Activated CD4-positive, alpha-beta T cell treated with anti-CD3 and anti-CD28 coated beads, Interleukin-2, amount 50 U/mL, for 16 hours (primary cell): ENCODE results near the gene MDGA2.
"Not testable (repeated sequence)": the region's sequence is repeated elsewhere in the genome, so short reads cannot be mapped to it uniquely, and the experiment has no call there.

Experiments used
- DNase-seq: peaks from one replicate; pipeline ENCODE4 v3.0.0-alpha.2; 2020

Gene MDGA2

GRCh38 chr14:47060050-47060449 lies 615.4 kb downstream of the MDGA2 start:
- DNase-seq = no peak

- no peak for DNase-seq
Measured at GRCh38 chr14:47057364-47057763, 618.0 kb downstream of the MDGA2 start.

- DNase-seq = no peak
Measured at GRCh38 chr14:47044841-47045240, 630.6 kb downstream of the MDGA2 start.

- no peak for DNase-seq
Measured at GRCh38 chr14:47040550-47040949, 634.9 kb downstream of the MDGA2 start.

- DNase-seq = no peak
Measured at GRCh38 chr14:47039336-47039735, 636.1 kb downstream of the MDGA2 start.

- DNase-seq = no peak
Measured at GRCh38 chr14:47022721-47023120, 652.7 kb downstream of the MDGA2 start.

- no peak for DNase-seq
Measured at GRCh38 chr14:47020500-47020899, 654.9 kb downstream of the MDGA2 start.

GRCh38 chr14:47012533-47013280 lies 662.7 kb downstream of the MDGA2 start:
- no peak for DNase-seq

- no peak for DNase-seq
Measured at GRCh38 chr14:47009615-47010014, 665.8 kb downstream of the MDGA2 start.

- no peak for DNase-seq
Measured at GRCh38 chr14:47008732-47009131, 666.7 kb downstream of the MDGA2 start.

GRCh38 chr14:46999661-47000060 lies 675.7 kb downstream of the MDGA2 start:
- no peak for DNase-seq

- no peak for DNase-seq
Measured at GRCh38 chr14:46989566-46989965, 685.8 kb downstream of the MDGA2 start.

- DNase-seq = no peak
Measured at GRCh38 chr14:46988312-46988711, 687.1 kb downstream of the MDGA2 start.

- DNase-seq = no peak
Measured at GRCh38 chr14:46985529-46986380, 689.6 kb downstream of the MDGA2 start.

GRCh38 chr14:46973295-46973694 lies 702.1 kb downstream of the MDGA2 start:
- no peak for DNase-seq

GRCh38 chr14:46964378-46964777 lies 711.0 kb downstream of the MDGA2 start:
- DNase-seq = no peak

- DNase-seq = no peak
Measured at GRCh38 chr14:46951103-46951502, 724.3 kb downstream of the MDGA2 start.

- DNase-seq = no peak
Measured at GRCh38 chr14:46940611-46941010, 734.8 kb downstream of the MDGA2 start.

- DNase-seq = no peak
Measured at GRCh38 chr14:46920542-46920941, 754.9 kb downstream of the MDGA2 start.

- not testable (repeated sequence) for DNase-seq
Measured at GRCh38 chr14:46915539-46915938, 759.9 kb downstream of the MDGA2 start.

GRCh38 chr14:46902837-46903236 lies 772.6 kb downstream of the MDGA2 start:
- DNase-seq = no peak

- no peak for DNase-seq
Measured at GRCh38 chr14:46894476-46894875, 780.9 kb downstream of the MDGA2 start.

- DNase-seq = no peak
Measured at GRCh38 chr14:46887144-46887543, 788.3 kb downstream of the MDGA2 start.

GRCh38 chr14:46885566-46885965 lies 789.8 kb downstream of the MDGA2 start:
- DNase-seq = no peak
